ENCODE data around the gene LCN2. TPM values are rescaled to one million over a fixed set of nuclear protein-coding genes. Genes with fewer than 3 reads are reported as not detected.

The LCN2 gene
- total RNA-seq: not detected

- Mint-ChIP-seq H3K9me3 (no peaks in the 10 kb centered on the region), H3K36me3 (no peaks in the 10 kb centered on the region), H3K27me3 (no peaks in the 10 kb centered on the region), H3K27ac (no peak within 1 kb of the TSS), H3K4me3 (no peak within 1 kb of the TSS), H3K4me1 (no peaks in the 10 kb centered on the region)
- DNase-seq: no peak
Observed at GRCh38 chr9:128149001-128149701, at the start of gene LCN2. TSS of gene LCN2 (plus strand) at chr9:128149453. CDS start at chr9:128149526, 73 bp downstream.

DNA sequence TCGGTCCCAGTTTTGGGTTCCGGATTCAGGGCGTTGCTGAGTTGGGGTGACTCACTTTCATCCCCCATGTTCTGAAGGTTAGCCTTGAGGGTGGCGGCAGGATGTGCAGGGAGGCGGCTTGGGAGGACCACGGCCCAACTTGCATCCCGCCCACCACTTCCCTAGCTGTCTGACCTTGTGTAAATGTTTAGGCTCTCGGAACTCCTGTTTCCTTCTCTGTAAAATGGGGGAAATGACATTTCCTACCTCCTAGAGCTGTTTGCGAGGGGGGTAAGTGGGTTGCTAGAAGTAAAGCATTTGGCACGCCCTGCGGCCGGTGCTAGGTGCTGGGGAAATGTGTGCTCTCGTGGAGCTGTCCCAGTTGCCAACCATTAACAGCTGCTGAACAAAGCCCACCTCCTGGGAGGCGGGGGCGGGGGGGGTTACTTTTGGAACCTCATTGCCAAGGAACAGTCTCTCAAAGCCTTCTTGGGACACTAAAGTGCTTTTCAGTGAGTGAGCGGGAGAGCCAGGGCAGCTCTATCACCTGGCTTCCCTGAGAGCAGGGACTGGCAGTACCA is 49.2 kb upstream of the LCN2 start:
- Mint-ChIP-seq H3K4me1 (peaks cover 62% of the 10 kb centered on the region), H3K27ac (peak overlapping the region; percentile 23), H3K4me3 (peak overlapping the region; percentile 75), H3K9me3 (no peaks in the 10 kb centered on the region), H3K36me3 (peaks cover 6% of the 10 kb centered on the region), H3K27me3 (no peaks in the 10 kb centered on the region)
- peak; percentile 23 for DNase-seq

DNA sequence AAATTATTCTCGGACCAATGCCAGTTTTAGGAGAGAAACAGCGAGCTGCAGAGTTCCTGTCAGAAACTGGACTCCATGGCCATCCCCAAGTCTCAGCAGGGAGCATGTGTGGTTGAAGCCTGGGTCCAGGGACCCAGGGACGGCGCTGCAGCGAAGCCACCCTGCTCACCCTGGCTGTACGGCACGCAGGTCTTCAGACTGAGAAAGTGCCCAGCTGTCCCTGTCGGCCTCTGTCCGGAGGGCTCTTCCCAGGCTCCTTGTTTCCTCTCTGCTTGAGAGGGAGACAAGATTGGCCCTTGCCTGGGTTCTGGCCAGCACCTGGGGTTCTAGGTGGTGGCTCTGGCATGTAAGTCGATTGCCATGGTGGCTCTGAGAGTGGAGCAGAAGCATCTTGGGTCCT is 48.7 kb upstream of the LCN2 start:
- Mint-ChIP-seq H3K27ac (peak overlapping the region; percentile 23), H3K9me3 (no peaks in the 10 kb centered on the region), H3K4me1 (peaks cover 56% of the 10 kb centered on the region), H3K4me3 (no peak overlapping the region), H3K27me3 (no peaks in the 10 kb centered on the region), H3K36me3 (peaks cover 6% of the 10 kb centered on the region)
- DNase-seq: no peak

GRCh38 chr9:128101231-128101661 is 48.0 kb upstream of the LCN2 start:
- peaks cover 56% of the 10 kb centered on the region for H3K4me1 Mint-ChIP-seq
- no peaks in the 10 kb centered on the region for H3K27me3 Mint-ChIP-seq
- no peak for DNase-seq
- H3K27ac Mint-ChIP-seq: no peak overlapping the region
- no peak overlapping the region for H3K4me3 Mint-ChIP-seq
- H3K9me3 Mint-ChIP-seq: no peaks in the 10 kb centered on the region
- H3K36me3 Mint-ChIP-seq: peaks cover 6% of the 10 kb centered on the region

DNA sequence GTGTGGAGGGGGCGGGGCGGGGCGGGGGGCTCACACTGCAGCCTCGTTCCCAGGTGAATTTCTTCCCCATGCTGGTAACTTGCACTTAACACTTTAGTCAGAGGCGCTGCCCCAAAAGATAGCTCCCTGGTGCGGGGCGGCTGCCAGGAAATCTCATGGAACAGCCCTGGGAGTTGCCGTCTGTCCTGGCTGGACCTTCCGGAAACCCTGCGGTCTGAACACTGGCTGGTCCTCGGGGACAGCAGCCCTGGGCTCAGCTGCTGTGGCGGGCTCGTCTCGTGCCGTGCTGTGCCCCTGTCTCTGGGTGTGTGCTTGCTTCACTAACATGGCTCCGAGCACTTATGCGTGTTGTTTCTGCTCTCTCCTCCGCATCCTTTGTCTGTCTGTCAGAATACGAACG is 47.6 kb upstream of the LCN2 start:
- Mint-ChIP-seq H3K27ac (peak overlapping the region; percentile 46), H3K4me3 (no peak overlapping the region), H3K4me1 (peaks cover 53% of the 10 kb centered on the region), H3K27me3 (no peaks in the 10 kb centered on the region), H3K36me3 (peaks cover 7% of the 10 kb centered on the region), H3K9me3 (no peaks in the 10 kb centered on the region)
- DNase-seq: no peak

GRCh38 chr9:128102196-128102595 is 47.1 kb upstream of the LCN2 start:
- Mint-ChIP-seq H3K9me3 (no peaks in the 10 kb centered on the region), H3K4me3 (no peak overlapping the region), H3K27me3 (no peaks in the 10 kb centered on the region), H3K4me1 (peaks cover 48% of the 10 kb centered on the region), H3K36me3 (peaks cover 9% of the 10 kb centered on the region), H3K27ac (peak overlapping the region; percentile 46)
- DNase-seq: no peak

DNA sequence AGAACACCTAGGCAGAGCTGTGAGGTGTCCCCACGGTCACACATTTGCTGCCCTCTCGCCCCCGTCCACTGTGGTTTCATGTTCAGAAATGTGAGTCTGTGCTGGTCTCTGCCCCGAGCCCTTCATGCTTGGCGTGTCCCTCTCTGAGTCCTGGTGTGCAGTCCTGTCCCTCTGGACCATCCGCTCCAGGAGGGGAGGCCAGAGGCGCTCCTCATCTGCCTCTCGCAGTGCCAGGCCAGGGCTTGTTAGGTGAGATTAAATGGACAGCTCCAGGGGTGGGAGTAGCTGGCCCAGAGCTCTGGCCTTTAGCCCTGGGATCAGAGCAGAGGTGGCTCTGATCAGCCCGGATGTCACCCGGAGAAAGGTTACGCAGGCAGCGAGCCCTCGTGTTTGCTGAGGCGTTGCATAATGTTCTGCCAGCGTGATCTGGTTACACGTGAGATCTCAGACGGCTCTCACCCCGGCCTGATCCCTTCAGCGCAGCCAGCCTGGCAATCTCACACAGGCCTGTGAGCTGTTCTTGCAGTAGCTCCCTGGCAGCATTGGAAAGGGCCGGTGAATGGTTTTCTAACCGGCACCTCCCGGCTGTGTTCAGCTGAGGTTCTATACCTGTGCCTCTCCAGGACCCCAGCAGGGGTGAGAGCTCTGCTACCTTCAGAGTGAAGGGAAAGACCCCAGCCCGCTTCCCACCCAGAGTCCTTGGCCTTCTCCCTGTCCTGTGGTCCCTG is 46.2 kb upstream of the LCN2 start:
- H3K4me1 Mint-ChIP-seq: peaks cover 43% of the 10 kb centered on the region
- no peak overlapping the region for H3K4me3 Mint-ChIP-seq
- H3K9me3 Mint-ChIP-seq: no peaks in the 10 kb centered on the region
- no peak for DNase-seq
- H3K27ac Mint-ChIP-seq: peak overlapping the region; percentile 4
- H3K36me3 Mint-ChIP-seq: peaks cover 12% of the 10 kb centered on the region
- H3K27me3 Mint-ChIP-seq: no peaks in the 10 kb centered on the region

- Mint-ChIP-seq H3K27ac (peak overlapping the region; percentile 4), H3K4me1 (peaks cover 38% of the 10 kb centered on the region), H3K27me3 (no peaks in the 10 kb centered on the region), H3K9me3 (no peaks in the 10 kb centered on the region), H3K4me3 (no peak overlapping the region), H3K36me3 (peaks cover 12% of the 10 kb centered on the region)
- DNase-seq: peak; percentile 41
Observed at GRCh38 chr9:128103589-128103962, 45.7 kb upstream of the LCN2 start.

DNA sequence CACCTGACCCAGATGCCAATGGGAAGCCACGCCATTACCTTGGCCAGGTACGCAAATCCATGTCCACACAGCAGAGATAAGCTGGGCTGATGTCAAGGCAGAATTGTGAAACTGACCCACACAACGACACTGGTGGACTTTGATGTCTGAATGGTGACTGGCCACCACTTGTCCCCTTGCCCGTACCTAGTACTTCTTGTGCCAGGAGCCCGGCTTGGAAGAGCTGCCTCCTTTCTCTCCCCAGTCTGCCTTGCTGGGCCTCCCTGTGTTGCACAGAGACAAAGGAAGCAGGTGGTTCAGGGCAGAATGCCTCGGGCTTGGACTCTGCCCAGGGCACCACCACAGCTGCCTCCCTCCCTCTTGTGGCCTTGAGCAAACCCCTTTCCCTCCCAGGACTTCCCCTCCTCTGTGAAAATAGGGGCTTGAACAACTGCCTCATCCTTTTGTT is 45.1 kb upstream of the LCN2 start:
- no peaks in the 10 kb centered on the region for H3K27me3 Mint-ChIP-seq
- H3K36me3 Mint-ChIP-seq: peaks cover 12% of the 10 kb centered on the region
- H3K4me3 Mint-ChIP-seq: no peak overlapping the region
- H3K4me1 Mint-ChIP-seq: peaks cover 32% of the 10 kb centered on the region
- H3K9me3 Mint-ChIP-seq: no peaks in the 10 kb centered on the region
- H3K27ac Mint-ChIP-seq: no peak overlapping the region
- DNase-seq: no peak

DNA sequence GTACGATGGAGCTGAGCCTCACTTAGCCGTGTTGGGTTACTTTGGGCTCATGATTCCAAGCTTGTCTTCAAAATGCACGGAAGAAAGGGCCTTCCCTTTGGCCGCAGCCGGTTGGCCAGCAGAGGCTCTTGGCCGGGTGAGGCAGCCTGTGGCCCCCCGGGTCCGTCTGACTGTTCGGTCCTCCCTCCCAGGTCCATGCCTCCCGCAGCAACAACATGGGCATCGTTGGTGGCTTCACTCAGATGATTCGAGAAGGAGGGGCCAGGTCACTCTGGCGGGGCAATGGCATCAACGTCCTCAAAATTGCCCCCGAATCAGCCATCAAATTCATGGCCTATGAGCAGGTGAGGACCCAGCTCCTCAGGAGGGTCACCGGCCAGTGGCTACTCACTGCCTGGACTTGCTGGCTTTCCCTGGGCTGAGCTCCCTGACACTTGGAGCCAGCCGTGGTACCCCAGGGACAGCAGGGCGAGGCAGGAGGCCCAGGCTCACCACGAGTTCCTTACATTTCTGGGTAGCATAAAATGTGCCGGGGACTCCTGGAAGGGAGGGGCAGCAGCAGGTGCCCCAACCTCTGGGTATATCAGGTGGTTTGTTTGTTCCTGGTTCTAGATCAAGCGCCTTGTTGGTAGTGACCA is 43.6 kb upstream of the LCN2 start:
- Mint-ChIP-seq H3K36me3 (peaks cover 17% of the 10 kb centered on the region), H3K27me3 (no peaks in the 10 kb centered on the region), H3K27ac (no peak overlapping the region)

DNA sequence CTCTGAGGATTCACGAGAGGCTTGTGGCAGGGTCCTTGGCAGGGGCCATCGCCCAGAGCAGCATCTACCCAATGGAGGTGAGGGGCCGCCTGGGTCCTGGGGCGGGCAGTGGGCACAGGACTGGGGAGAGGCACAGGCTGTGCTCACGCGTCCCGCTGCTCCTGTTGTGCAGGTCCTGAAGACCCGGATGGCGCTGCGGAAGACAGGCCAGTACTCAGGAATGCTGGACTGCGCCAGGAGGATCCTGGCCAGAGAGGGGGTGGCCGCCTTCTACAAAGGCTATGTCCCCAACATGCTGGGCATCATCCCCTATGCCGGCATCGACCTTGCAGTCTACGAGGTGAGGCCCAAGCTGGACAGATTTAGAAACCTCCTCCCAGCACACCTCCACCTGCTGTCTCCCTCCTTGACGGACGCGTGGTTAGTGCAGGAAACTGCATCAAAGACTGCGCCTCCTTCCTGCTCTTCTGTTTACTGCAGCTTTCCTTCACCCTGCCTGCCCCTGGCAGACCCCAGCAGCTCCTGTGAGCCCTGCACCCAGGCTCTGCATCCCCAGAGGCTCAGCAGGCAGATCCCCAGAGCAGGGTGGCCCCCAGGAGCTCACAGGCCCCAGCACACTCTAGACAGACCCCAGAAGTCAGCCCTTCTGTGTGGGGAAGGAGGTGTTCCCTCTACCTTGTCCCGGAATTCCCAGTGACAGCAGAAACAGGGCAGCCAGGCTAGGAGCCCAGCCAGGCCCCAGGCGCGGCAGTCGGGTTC is 42.9 kb upstream of the LCN2 start:
- DNase-seq: no peak
- H3K4me1 Mint-ChIP-seq: peaks cover 21% of the 10 kb centered on the region
- peaks cover 16% of the 10 kb centered on the region for H3K36me3 Mint-ChIP-seq
- peak overlapping the region; percentile 14 for H3K27ac Mint-ChIP-seq
- no peak overlapping the region for H3K4me3 Mint-ChIP-seq
- no peaks in the 10 kb centered on the region for H3K27me3 Mint-ChIP-seq
- H3K9me3 Mint-ChIP-seq: no peaks in the 10 kb centered on the region

More for the DNA sequence above, 43.6 kb upstream of the LCN2 start:
- Mint-ChIP-seq H3K4me1 (peaks cover 21% of the 10 kb centered on the region), H3K9me3 (no peaks in the 10 kb centered on the region), H3K4me3 (no peak overlapping the region)
- no peak for DNase-seq

GRCh38 chr9:128106940-128107467 is 42.2 kb upstream of the LCN2 start:
- DNase-seq: no peak
- peaks cover 21% of the 10 kb centered on the region for H3K4me1 Mint-ChIP-seq
- H3K9me3 Mint-ChIP-seq: no peaks in the 10 kb centered on the region
- no peak overlapping the region for H3K4me3 Mint-ChIP-seq
- no peaks in the 10 kb centered on the region for H3K27me3 Mint-ChIP-seq
- no peak overlapping the region for H3K27ac Mint-ChIP-seq
- peaks cover 16% of the 10 kb centered on the region for H3K36me3 Mint-ChIP-seq

DNA sequence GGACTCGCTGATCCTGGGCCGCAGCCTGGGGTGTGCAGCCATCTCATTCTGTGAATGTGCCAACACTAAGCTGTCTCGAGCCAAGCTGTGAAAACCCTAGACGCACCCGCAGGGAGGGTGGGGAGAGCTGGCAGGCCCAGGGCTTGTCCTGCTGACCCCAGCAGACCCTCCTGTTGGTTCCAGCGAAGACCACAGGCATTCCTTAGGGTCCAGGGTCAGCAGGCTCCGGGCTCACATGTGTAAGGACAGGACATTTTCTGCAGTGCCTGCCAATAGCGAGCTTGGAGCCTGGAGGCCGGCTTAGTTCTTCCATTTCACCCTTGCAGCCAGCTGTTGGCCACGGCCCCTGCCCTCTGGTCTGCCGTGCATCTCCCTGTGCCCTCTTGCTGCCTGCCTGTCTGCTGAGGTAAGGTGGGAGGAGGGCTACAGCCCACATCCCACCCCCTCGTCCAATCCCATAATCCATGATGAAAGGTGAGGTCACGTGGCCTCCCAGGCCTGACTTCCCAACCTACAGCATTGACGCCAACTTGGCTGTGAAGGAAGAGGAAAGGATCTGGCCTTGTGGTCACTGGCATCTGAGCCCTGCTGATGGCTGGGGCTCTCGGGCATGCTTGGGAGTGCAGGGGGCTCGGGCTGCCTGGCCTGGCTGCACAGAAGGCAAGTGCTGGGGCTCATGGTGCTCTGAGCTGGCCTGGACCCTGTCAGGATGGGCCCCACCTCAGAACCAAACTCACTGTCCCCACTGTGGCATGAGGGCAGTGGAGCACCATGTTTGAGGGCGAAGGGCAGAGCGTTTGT is 41.6 kb upstream of the LCN2 start:
- Mint-ChIP-seq H3K9me3 (no peaks in the 10 kb centered on the region), H3K27ac (peak overlapping the region; percentile 42)

More for the DNA sequence above, 41.6 kb upstream of the LCN2 start:
- Mint-ChIP-seq H3K4me1 (peaks cover 19% of the 10 kb centered on the region), H3K4me3 (no peak overlapping the region), H3K27me3 (no peaks in the 10 kb centered on the region), H3K36me3 (peaks cover 15% of the 10 kb centered on the region)
- no peak for DNase-seq

Measured in activated naive CD8-positive, alpha-beta T cell treated with anti-CD3 and anti-CD28 coated beads for 36 hours (primary cell).